Heart right ventricle (tissue), 16 donors: Measurements from ENCODE around the gene PCCA. TPM values are rescaled to one million over a fixed set of nuclear protein-coding genes. Genes with fewer than 3 reads are reported as not detected.

ENCODE experiments used
- ATAC-seq, 8 donors: fragments of 200-7000 bp; cut with Tn5 transposase; one replicate each; pipeline ENCODE4 v1.9.1; 2020; ENCODE audit warnings: mild to moderate bottlenecking in 8 of 8, moderate library complexity in 8 of 8, moderate number of reproducible peaks in 1 of 8
- DNase-seq, 2 donors: peaks; one replicate each; pipeline ENCODE4 v3.0.0-alpha.2; 2020
- H3K27ac ChIP-seq, 10 donors: fragments of 200-600 bp; sonication (generic) in 2 of 10; one replicate each; pipeline versions ENCODE4 v1.5.0 to v1.8.0; 2020 to 2022; ENCODE audit warnings: mild to moderate bottlenecking in 3 of 10
- H3K27me3 ChIP-seq, 7 donors: fragments of 200-600 bp; one replicate each; pipeline ENCODE4 v1.8.0; 2021 to 2022; ENCODE audit warnings: mild to moderate bottlenecking in 2 of 7
- H3K36me3 ChIP-seq, 9 donors: fragments of 200-600 bp; sonication (generic) in 1 of 9; one replicate each; pipeline versions ENCODE4 v1.5.0 to v1.8.0; 2020 to 2022; ENCODE audit warnings: mild to moderate bottlenecking in 2 of 9
- H3K4me1 ChIP-seq, 9 donors: fragments of 200-600 bp; sonication (generic) in 1 of 9; one replicate each; pipeline versions ENCODE4 v1.5.0 to v1.8.0; 2020 to 2022; ENCODE audit warnings: mild to moderate bottlenecking in 4 of 9
- H3K4me3 ChIP-seq, 10 donors: fragments of 200-600 bp; sonication (generic) in 2 of 10; one replicate each; pipeline versions ENCODE4 v1.5.0 to v1.8.0; 2020 to 2022; ENCODE audit warnings: mild to moderate bottlenecking in 7 of 10, moderate library complexity in 2 of 10
- H3K9me3 ChIP-seq, 11 donors: fragments of 200-600 bp in 10 of 11; sonication (generic) in 2 of 11; one replicate each; pipeline versions ENCODE4 v1.5.0 to v1.8.0; 2013 to 2022; ENCODE audit warnings: mild to moderate bottlenecking in 2 of 11, control low read depth in 1 of 11, moderate library complexity in 1 of 11
- WGBS, 2 donors: extraction: QIAGEN DNeasy Blood & Tissue Kit; methylation state at CpG; one replicate each; pipeline ENCODE4 v1.1.7; 2013; ENCODE audit warnings: inconsistent platforms in 1 of 2; 5-methylcytosine and 5-hydroxymethylcytosine counted together
- intact Hi-C, 10 donors: fragments of 100-400 bp; cut with DNase I; formaldehyde crosslinking; loops; one replicate each; pipeline versions ENCODE4 v1.11.1 to v1.14.2; 2022
- long read RNA-seq, 3 donors: library from polyadenylated mRNA; unstranded; transcript quantifications; one replicate each; pipeline ENCODE4 v2.0.0, GENCODE V29; 2020 to 2021
- polyA plus RNA-seq, 2 donors: library from polyadenylated mRNA; stranded (reverse); fragments of 200-250 nt; gene quantifications; one replicate each; pipeline ENCODE4 v1.2.3, GENCODE V29; 2013
- total RNA-seq, 10 donors: library from RNA; stranded (reverse); fragmentation: NEBNext Ultra II Directional in 3 of 10; extraction: Animal tissue kit (Norgen Biotek cat#: 25700) in 3 of 10; gene quantifications; one replicate each; pipeline versions ENCODE4 v1.2.1 to v1.2.4, GENCODE V29; 2021 to 2023
- TF ChIP-seq, protein P1 (sequence below), 9 donors: fragments of 200-600 bp; sonication (generic) in 2 of 9; IDR thresholded peaks; one replicate each; pipeline versions ENCODE4 v1.5.0 to v1.8.0; 2021 to 2022; ENCODE audit warnings: antibody characterized with exemption in 9 of 9, mild to moderate bottlenecking in 5 of 9, moderate library complexity in 1 of 9
- donor health status: Arrhythmogenic right ventricular cardiomyopathy.
- donor health status: ischemic (EF 13 %, LVEDD 7.1; RV severe dilation, severe dysfunction).
- donor health status: healthy with polysubstance abuse.
- donor health status: DM: no; HTN: yes; CAD: no.
- donor health status: DM: no; HTN: no; CAD: no.
- donor health status: ischemic (EF 25% LVEDD 6.9; RV normal size, moderate dysfunction).
- donor health status: ischemic (EF 25% LVEDD 5.7; RV mildly dilated, moderate dysfunction).
- donor health status: healthy.
- donor health status: DM: yes; HTN: yes; CAD: no.
- donor health status: Ischemic cardiomyopathy.
- donor health status: ischemic (EF 35%, LVEDD 5.7; RV mildly dilated, moderate dysfunction).
- donor health status: nonischemic (EF 11% LVEDD 7.7; RV severe dilation, severe dysfunction).
- donor health status: DM: yes; HTN: yes; CAD: no.
- donor health status: PGD.
- donor health status: ischemic (EF 29% LVEDD 5.4; RV normal size, mild dysfunction).
- donor health status: nonischemic (EF 23%, LVEDD 6.1; RV moderate dilation, normal function).

PCCA gene, protein sequence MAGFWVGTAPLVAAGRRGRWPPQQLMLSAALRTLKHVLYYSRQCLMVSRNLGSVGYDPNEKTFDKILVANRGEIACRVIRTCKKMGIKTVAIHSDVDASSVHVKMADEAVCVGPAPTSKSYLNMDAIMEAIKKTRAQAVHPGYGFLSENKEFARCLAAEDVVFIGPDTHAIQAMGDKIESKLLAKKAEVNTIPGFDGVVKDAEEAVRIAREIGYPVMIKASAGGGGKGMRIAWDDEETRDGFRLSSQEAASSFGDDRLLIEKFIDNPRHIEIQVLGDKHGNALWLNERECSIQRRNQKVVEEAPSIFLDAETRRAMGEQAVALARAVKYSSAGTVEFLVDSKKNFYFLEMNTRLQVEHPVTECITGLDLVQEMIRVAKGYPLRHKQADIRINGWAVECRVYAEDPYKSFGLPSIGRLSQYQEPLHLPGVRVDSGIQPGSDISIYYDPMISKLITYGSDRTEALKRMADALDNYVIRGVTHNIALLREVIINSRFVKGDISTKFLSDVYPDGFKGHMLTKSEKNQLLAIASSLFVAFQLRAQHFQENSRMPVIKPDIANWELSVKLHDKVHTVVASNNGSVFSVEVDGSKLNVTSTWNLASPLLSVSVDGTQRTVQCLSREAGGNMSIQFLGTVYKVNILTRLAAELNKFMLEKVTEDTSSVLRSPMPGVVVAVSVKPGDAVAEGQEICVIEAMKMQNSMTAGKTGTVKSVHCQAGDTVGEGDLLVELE
- total RNA-seq (10 to 100 TPM; 46.2 to 71.9 (median 65.1) TPM), polyA plus RNA-seq (10 to 100 TPM; 21.2 to 23.3 TPM)
- long read RNA-seq, donor 1, transcript PCCA-202 (24 exons, 2,494 nt), result major isoform, 73 of 85 reads
- long read RNA-seq, donor 1, partial matches to known transcripts, result 0 of 85 reads
- long read RNA-seq, donor 1, other reads (novel, unspliced or antisense), result 9 of 85 reads
- long read RNA-seq, donor 2, transcript PCCA-202 (24 exons, 2,494 nt), result major isoform, 67 of 95 reads
- long read RNA-seq, donor 2, transcript PCCA-201 (23 exons, 2,418 nt), result minor isoform, 8 of 95 reads
- long read RNA-seq, donor 2, partial matches to known transcripts, result 1 of 95 reads
- long read RNA-seq, donor 2, other reads (novel, unspliced or antisense), result 17 of 95 reads
- long read RNA-seq, donor 3, transcript PCCA-202 (24 exons, 2,494 nt), result major isoform, 126 of 188 reads
- long read RNA-seq, donor 3, transcript PCCA-201 (23 exons, 2,418 nt), result minor isoform, 22 of 188 reads
- long read RNA-seq, donor 3, partial matches to known transcripts, result 10 of 188 reads
- long read RNA-seq, donor 3, other reads (novel, unspliced or antisense), result 27 of 188 reads

DNA sequence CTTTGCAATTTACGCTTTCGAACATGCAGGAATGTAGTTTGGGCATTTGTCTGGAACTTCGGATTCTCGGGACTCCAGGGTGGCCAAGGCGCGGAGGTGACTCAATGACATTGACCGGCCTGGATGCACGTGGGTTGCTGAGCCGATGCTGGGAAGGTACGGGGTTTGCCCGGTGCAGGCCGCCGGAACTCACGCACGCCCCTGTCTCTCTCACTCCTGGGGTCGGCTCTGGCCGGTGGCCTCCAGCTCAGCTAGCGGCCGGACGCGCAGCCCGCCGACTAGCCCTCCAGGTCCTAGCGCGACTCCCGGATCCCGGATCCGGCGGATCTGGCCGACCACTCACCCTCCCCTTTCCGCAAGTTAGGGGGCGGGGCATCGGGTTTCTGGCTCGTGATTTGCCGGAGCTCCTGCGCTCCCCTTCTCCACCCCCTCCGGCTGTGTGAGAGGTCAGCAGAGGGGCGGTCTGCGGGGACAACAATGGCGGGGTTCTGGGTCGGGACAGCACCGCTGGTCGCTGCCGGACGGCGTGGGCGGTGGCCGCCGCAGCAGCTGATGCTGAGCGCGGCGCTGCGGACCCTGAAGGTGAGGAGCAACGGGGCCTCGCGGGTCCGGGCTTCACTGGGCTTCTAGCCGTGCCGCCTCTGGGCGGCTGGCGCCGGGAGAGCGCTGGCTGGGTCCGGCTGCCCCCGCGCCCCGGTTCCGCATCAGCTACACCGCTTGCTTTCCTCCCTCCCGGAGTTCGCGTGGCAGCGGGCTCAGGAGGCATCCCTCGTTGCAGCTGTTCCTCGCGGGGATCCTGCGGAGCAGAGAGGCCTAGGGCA is at the start of gene PCCA:
Gene PCCA, plus strand, starts transcription at position 450 of the 821 bp plus-strand sequence. Its CDS starts 28 bp downstream, at position 478.
- peaks cover 0 to 36% (median 17%) of the 10 kb centered on the region in 9 donors for H3K4me1 ChIP-seq
- peak within 1 kb of the TSS; percentile 64 to 99 (median 93) for H3K4me3 ChIP-seq
- no peaks in the 10 kb centered on the region for H3K9me3 ChIP-seq
- peak within 1 kb of the TSS; percentile 39 to 90 (median 80) for H3K27ac ChIP-seq
- TF ChIP-seq, protein P1, sequence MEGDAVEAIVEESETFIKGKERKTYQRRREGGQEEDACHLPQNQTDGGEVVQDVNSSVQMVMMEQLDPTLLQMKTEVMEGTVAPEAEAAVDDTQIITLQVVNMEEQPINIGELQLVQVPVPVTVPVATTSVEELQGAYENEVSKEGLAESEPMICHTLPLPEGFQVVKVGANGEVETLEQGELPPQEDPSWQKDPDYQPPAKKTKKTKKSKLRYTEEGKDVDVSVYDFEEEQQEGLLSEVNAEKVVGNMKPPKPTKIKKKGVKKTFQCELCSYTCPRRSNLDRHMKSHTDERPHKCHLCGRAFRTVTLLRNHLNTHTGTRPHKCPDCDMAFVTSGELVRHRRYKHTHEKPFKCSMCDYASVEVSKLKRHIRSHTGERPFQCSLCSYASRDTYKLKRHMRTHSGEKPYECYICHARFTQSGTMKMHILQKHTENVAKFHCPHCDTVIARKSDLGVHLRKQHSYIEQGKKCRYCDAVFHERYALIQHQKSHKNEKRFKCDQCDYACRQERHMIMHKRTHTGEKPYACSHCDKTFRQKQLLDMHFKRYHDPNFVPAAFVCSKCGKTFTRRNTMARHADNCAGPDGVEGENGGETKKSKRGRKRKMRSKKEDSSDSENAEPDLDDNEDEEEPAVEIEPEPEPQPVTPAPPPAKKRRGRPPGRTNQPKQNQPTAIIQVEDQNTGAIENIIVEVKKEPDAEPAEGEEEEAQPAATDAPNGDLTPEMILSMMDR (IDR thresholded peaks at IDR 0.05), result peak in 1 of 9 donors; percentile 7
- DNase-seq, result peak; percentile 96 to 98
- intact Hi-C loops, result loop anchor here in 2 of 10 donors (10.0 kb wide), 2 partner anchors 56 to 586 kb away; partner anchors contain the start of gene TMTC4 (in 1 of the 2)
- H3K36me3 ChIP-seq, result peaks cover 0 to 12% (median 0%) of the 10 kb centered on the region in 9 donors
- peak; percentile 99 to 100 (median 100) for ATAC-seq
- no peaks in the 10 kb centered on the region for H3K27me3 ChIP-seq
- WGBS, 2 donors, result 0 to 1% methylated on average over 74 to 77 of the region's 77 CpGs

DNA sequence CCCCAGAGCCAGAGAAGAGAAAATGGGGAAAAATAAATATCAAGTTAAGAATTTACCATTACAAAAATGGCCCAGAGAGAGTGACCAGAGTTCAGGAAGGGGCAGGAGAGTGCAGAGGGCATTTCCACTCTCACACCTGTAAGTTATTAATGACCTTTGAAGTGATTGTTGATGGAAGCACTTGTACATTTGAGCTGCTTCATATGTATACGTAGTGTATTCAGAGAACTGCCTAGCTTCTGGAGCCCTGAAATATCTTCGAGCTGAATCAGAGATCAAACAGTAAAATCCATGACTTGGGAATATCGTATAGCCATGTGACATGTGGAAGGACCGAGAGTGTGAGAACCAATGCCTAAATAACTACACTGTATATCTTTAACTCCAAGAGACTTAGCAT is 49.2 kb upstream of the PCCA start:
- TF ChIP-seq, protein P1 (IDR thresholded peaks at IDR 0.05), result no peak
- DNase-seq, result no peak
- Histone ChIP-seq H3K9me3 (no peaks in the 10 kb centered on the region), H3K4me1 (no peaks in the 10 kb centered on the region), H3K4me3 (no peak overlapping the region), H3K27me3 (peaks cover 0 to 20% (median 5%) of the 10 kb centered on the region in 7 donors), H3K27ac (no peak overlapping the region), H3K36me3 (no peaks in the 10 kb centered on the region)
- 39 to 45% methylated on average over 4 of the region's 4 CpGs for WGBS, 2 donors
- intact Hi-C loops, result loop anchor here in 1 of 10 donors (10.0 kb wide), 1 partner anchor 195 kb away; no protein-coding TSS in a partner anchor
- ATAC-seq, result no peak

DNA sequence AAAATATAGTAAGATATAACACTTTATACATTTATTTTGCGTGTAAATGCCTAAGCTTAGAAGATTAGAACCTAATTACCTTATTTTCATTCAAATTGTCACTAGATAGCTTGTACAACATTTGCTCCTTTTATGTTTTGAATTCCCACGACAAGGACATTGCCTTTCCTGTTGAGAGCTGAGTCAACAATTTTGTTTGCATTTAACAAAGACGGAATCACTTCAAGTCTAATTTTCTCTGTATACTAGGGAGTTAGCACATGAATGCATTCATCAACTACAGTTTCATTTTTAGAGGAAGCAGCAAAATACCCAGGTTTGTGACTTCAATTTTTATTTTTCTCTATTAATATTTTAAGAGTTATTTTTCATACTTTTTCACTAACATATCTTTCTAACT is 48.7 kb upstream of the PCCA start:
- no peaks in the 10 kb centered on the region for H3K4me1 ChIP-seq
- H3K4me3 ChIP-seq, result no peak overlapping the region
- no peak overlapping the region for H3K27ac ChIP-seq
- no peak for ATAC-seq
- intact Hi-C loops, result loop anchor here in 1 of 10 donors (10.0 kb wide), 1 partner anchor 195 kb away; no protein-coding TSS in a partner anchor
- TF ChIP-seq, protein P1 (IDR thresholded peaks at IDR 0.05), result no peak
- H3K27me3 ChIP-seq, result peaks cover 0 to 20% (median 5%) of the 10 kb centered on the region in 7 donors
- H3K9me3 ChIP-seq, result no peaks in the 10 kb centered on the region
- H3K36me3 ChIP-seq, result no peaks in the 10 kb centered on the region
- no peak for DNase-seq
- WGBS, 2 donors, result 47 to 50% methylated on average over 3 of the region's 3 CpGs
